WTC11 (cell line): Measurements from ENCODE around the gene ELMO1.

ENCODE experiments used
- ATF6 ChIP-seq: sonication (generic); formaldehyde crosslinking; IDR thresholded peaks from 2 replicates; pipeline ENCODE4 v1.8.1; 2023; ENCODE audit warnings: mild to moderate bottlenecking, missing genetic modification reagents
- FOXK1 ChIP-seq: sonication (generic); formaldehyde crosslinking; IDR thresholded peaks from 2 replicates; pipeline ENCODE4 v1.8.0; 2022; ENCODE audit warnings: mild to moderate bottlenecking, moderate library complexity, missing genetic modification reagents
- GRHL2 ChIP-seq: fragments of 250-450 bp; sonication (Bioruptor Pico); IDR thresholded peaks from 2 replicates; pipeline ENCODE4 v1.8.0; 2022; ENCODE audit warnings: mild to moderate bottlenecking, moderate library complexity; ENCODE audit not compliant: insufficient replicate concordance, severe bottlenecking
- IRF1 ChIP-seq: sonication (generic); formaldehyde crosslinking; IDR thresholded peaks from 2 replicates; pipeline ENCODE4 v1.8.0; 2023; ENCODE audit warnings: missing genetic modification reagents
- JUN ChIP-seq: sonication (generic); formaldehyde crosslinking; IDR thresholded peaks from 2 replicates; pipeline ENCODE4 v1.8.0; 2023; ENCODE audit warnings: mild to moderate bottlenecking, missing genetic modification reagents
- MAX ChIP-seq: sonication (generic); formaldehyde crosslinking; IDR thresholded peaks from 2 replicates; pipeline ENCODE4 v1.8.0; 2022; ENCODE audit warnings: mild to moderate bottlenecking, missing genetic modification reagents
- MLX ChIP-seq: sonication (generic); formaldehyde crosslinking; IDR thresholded peaks from 2 replicates; pipeline ENCODE4 v1.8.1; 2023; ENCODE audit warnings: mild to moderate bottlenecking, missing genetic modification reagents, moderate library complexity
- NFYB ChIP-seq: sonication (generic); formaldehyde crosslinking; conservative IDR thresholded peaks from 2 replicates; pipeline ENCODE4 v1.8.0; 2022; ENCODE audit warnings: low read depth, missing genetic modification reagents
- RELA ChIP-seq: sonication (generic); formaldehyde crosslinking; IDR thresholded peaks from 2 replicates; pipeline ENCODE4 v1.8.1; 2022; ENCODE audit warnings: missing genetic modification reagents, mild to moderate bottlenecking, borderline replicate concordance
- USF2 ChIP-seq: sonication (generic); formaldehyde crosslinking; IDR thresholded peaks from 2 replicates; pipeline ENCODE4 v1.8.1; 2023; ENCODE audit warnings: mild to moderate bottlenecking, missing genetic modification reagents, moderate library complexity
- ZBTB21 ChIP-seq: sonication (generic); formaldehyde crosslinking; IDR thresholded peaks from 2 replicates; pipeline ENCODE4 v1.8.1; 2023; ENCODE audit warnings: mild to moderate bottlenecking, missing genetic modification reagents, borderline replicate concordance
- TF ChIP-seq, protein P1 (sequence below): sonication (generic); formaldehyde crosslinking; conservative IDR thresholded peaks from 2 replicates; pipeline ENCODE4 v1.8.1; 2022; ENCODE audit warnings: mild to moderate bottlenecking, missing genetic modification reagents
- TF ChIP-seq, protein P2 (sequence below): fragments of 200-600 bp; IDR thresholded peaks from 2 replicates; pipeline ENCODE4 v1.8.0; 2022; ENCODE audit warnings: antibody characterized with exemption

DNA sequence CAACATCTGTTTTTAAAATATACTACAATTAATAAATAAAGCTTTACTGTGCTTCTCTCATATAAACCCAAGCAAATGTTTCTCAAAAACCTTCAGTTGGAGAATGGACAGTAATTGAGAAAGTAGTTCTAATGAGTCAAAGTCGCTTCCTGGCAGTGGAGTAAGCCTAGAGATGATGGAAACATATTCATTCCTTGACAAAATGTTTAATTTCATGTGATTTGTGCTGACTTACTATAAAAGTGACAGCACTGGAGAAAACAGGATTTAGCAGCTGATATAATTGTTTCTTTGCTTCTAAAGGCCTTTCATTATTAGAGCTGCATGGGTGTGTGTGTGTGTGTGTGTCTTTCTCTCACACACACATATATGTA, 9.0 kb downstream of the ELMO1 start:
- TF ChIP-seq, protein P1, sequence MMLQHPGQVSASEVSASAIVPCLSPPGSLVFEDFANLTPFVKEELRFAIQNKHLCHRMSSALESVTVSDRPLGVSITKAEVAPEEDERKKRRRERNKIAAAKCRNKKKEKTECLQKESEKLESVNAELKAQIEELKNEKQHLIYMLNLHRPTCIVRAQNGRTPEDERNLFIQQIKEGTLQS (CRISPR knock-in tag): no peak
- no peak for TF ChIP-seq IRF1 (CRISPR knock-in tag)
- TF ChIP-seq, protein P2, sequence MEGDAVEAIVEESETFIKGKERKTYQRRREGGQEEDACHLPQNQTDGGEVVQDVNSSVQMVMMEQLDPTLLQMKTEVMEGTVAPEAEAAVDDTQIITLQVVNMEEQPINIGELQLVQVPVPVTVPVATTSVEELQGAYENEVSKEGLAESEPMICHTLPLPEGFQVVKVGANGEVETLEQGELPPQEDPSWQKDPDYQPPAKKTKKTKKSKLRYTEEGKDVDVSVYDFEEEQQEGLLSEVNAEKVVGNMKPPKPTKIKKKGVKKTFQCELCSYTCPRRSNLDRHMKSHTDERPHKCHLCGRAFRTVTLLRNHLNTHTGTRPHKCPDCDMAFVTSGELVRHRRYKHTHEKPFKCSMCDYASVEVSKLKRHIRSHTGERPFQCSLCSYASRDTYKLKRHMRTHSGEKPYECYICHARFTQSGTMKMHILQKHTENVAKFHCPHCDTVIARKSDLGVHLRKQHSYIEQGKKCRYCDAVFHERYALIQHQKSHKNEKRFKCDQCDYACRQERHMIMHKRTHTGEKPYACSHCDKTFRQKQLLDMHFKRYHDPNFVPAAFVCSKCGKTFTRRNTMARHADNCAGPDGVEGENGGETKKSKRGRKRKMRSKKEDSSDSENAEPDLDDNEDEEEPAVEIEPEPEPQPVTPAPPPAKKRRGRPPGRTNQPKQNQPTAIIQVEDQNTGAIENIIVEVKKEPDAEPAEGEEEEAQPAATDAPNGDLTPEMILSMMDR: no peak
- TF ChIP-seq ZBTB21 (CRISPR knock-in tag): no peak
- no peak for TF ChIP-seq RELA (CRISPR knock-in tag)
- TF ChIP-seq MLX (CRISPR knock-in tag): no peak
- no peak for TF ChIP-seq GRHL2 (CRISPR knock-in tag)
- TF ChIP-seq NFYB: no peak
- no peak for TF ChIP-seq FOXK1 (CRISPR knock-in tag)
- no peak for TF ChIP-seq MAX (CRISPR knock-in tag)
- no peak for TF ChIP-seq USF2
- no peak for TF ChIP-seq ATF6 (CRISPR knock-in tag)
- no peak for TF ChIP-seq JUN (CRISPR knock-in tag)
